Prostate gland (tissue), 2 donors: ENCODE data around the gene CCDC69.

Experiments
- CTCF ChIP-seq, 4 experiments: fragments of 200-600 bp in 2 of 4; fragments of 450-650 bp in 2 of 4; sonication (generic) in 2 of 4; IDR thresholded peaks; 1 replicate in 3 of 4; 2 replicates in 1 of 4; pipeline ENCODE4 v1.5.1; 2016 to 2019; ENCODE audit warnings: antibody characterized with exemption in 4 of 4, mild to moderate bottlenecking in 2 of 4, moderate library complexity in 2 of 4
- POLR2A ChIP-seq: fragments of 450-650 bp; IDR thresholded peaks from one replicate; pipeline ENCODE4 v1.6.1; 2016; ENCODE audit warnings: antibody characterized with exemption, mild to moderate bottlenecking
- POLR2AphosphoS5 ChIP-seq: sonication (generic); formaldehyde crosslinking; IDR thresholded peaks from one replicate; pipeline ENCODE4 v1.6.1; 2017; ENCODE audit warnings: antibody characterized with exemption

GRCh38 chr5:151191661-151192060, 32.2 kb downstream of the CCDC69 start:
- TF ChIP-seq CTCF (IDR thresholded peaks at IDR 0.05), result no peak
- no peak for TF ChIP-seq POLR2A
- TF ChIP-seq POLR2AphosphoS5, result no peak
